K562 (cell line): ENCODE data around the gene GRPEL2. TPM values are rescaled to one million over a fixed set of nuclear protein-coding genes. Genes with fewer than 3 reads are reported as not detected.

ENCODE experiments used
- ADNP ChIP-seq: fragments of 200-800 bp; sonication (Bioruptor generic); IDR thresholded peaks from 2 replicates; pipeline ENCODE4 v1.6.1; 2016; ENCODE audit warnings: missing genetic modification characterization, missing compliant biosample characterization
- HNRNPK ChIP-seq: fragments of 200-400 bp; formaldehyde crosslinking; IDR thresholded peaks from one replicate; pipeline ENCODE4 v1.6.1; 2018; ENCODE audit warnings: mild to moderate bottlenecking, low read depth, low read length; ENCODE audit not compliant: poor library complexity, severe bottlenecking
- RFX7 ChIP-seq: fragments of 250-450 bp; sonication (Bioruptor Pico); IDR thresholded peaks from 2 replicates; pipeline ENCODE4 v1.5.1; 2021; ENCODE audit warnings: mild to moderate bottlenecking
- SMARCA4 ChIP-seq: fragments of 450-650 bp; IDR thresholded peaks from 2 replicates; pipeline ENCODE4 v1.6.1; 2016
- SOX6 ChIP-seq: fragments of 450-650 bp; IDR thresholded peaks from 2 replicates; pipeline ENCODE4 v1.6.1; 2014; ENCODE audit warnings: mild to moderate bottlenecking
- SP1 ChIP-seq: sonication (generic); formaldehyde crosslinking; IDR thresholded peaks from 2 replicates; pipeline ENCODE4 v1.8.1; 2022; ENCODE audit warnings: mild to moderate bottlenecking, missing genetic modification reagents
- YY1 ChIP-seq, 3 experiments: IDR thresholded peaks; 2 replicates each; pipeline ENCODE4 v1.6.1; 2011; ENCODE audit warnings: low read length in 2 of 3, mild to moderate bottlenecking in 2 of 3, moderate library complexity in 2 of 3, borderline replicate concordance in 1 of 3, control low read depth in 1 of 3, low read depth in 1 of 3; ENCODE audit not compliant: insufficient read depth in 3 of 3, insufficient replicate concordance in 2 of 3, control insufficient read depth in 1 of 3, insufficient read length in 1 of 3; ENCODE audit errors: extremely low read depth in 1 of 3
- ZSCAN32 ChIP-seq: fragments of 450-650 bp; formaldehyde crosslinking; IDR thresholded peaks from 2 replicates; pipeline ENCODE4 v1.4.0; 2020; ENCODE audit warnings: mild to moderate bottlenecking, moderate library complexity
- polyA plus RNA-seq, 8 experiments: library from polyadenylated mRNA; depleted of rRNA in 4 of 8; stranded (reverse) in 5 of 8; unstranded in 3 of 8; fragments of >200 nt; fragmentation: Nextera tagmentation in 2 of 8; fragmentation: Illumina TruSeq in 1 of 8; extraction: Ambion mirVana in 2 of 8; extraction: Trizol in 1 of 8; gene quantifications; 2 replicates each; pipeline versions ENCODE4 v1.2.1 to v1.2.3, GENCODE V29; 2011 to 2014; ENCODE audit warnings: inconsistent platforms in 1 of 8, missing spikeins in 1 of 8
- total RNA-seq, 7 experiments: library from RNA; depleted of rRNA in 6 of 7; stranded (reverse); fragments of >200 nt in 6 of 7; fragmentation: Illumina TruSeq in 2 of 7; extraction: Trizol in 2 of 7; gene quantifications; 2 replicates each; pipeline versions ENCODE4 v1.2.1 to v1.2.3, GENCODE V29; 2011 to 2021; ENCODE audit warnings: low replicate concordance in 1 of 7
- TF ChIP-seq, protein P1 (sequence below), 2 experiments: fragments of 450-650 bp in 1 of 2; sonication (generic) in 1 of 2; formaldehyde crosslinking in 1 of 2; IDR thresholded peaks; 2 replicates each; pipeline versions ENCODE4 v1.7.1 to v1.9.0; 2016 to 2022; ENCODE audit warnings: inconsistent platforms in 1 of 2, mild to moderate bottlenecking in 1 of 2, missing genetic modification reagents in 1 of 2
- TF ChIP-seq, protein P2 (sequence below): fragments of 450-650 bp; IDR thresholded peaks from 2 replicates; pipeline ENCODE4 v1.6.1; 2014; ENCODE audit warnings: low read depth, mild to moderate bottlenecking, moderate library complexity, borderline replicate concordance
- TF ChIP-seq, protein P3 (sequence below): fragments of 250-450 bp; sonication (Bioruptor Pico); IDR thresholded peaks from 2 replicates; pipeline ENCODE4 v1.8.0; 2021; ENCODE audit warnings: moderate library complexity, mild to moderate bottlenecking, inconsistent platforms
- TF ChIP-seq, protein P4 (sequence below): fragments of 250-450 bp; sonication (Bioruptor Pico); IDR thresholded peaks from 2 replicates; pipeline ENCODE4 v1.8.0; 2022; ENCODE audit warnings: moderate library complexity, mild to moderate bottlenecking, inconsistent platforms
- TF ChIP-seq, protein P5 (sequence below): fragments of 450-650 bp; formaldehyde crosslinking; IDR thresholded peaks from 2 replicates; pipeline ENCODE4 v1.4.0; 2022; ENCODE audit warnings: mild to moderate bottlenecking, moderate library complexity

Gene GRPEL2
- total and polyA plus RNA-seq, 9 of the 15 experiments (the other 6 are each of a cell fraction or from before 2014, with no cell fraction given), result 11.2 to 40.5 (median 25.8) TPM

DNA sequence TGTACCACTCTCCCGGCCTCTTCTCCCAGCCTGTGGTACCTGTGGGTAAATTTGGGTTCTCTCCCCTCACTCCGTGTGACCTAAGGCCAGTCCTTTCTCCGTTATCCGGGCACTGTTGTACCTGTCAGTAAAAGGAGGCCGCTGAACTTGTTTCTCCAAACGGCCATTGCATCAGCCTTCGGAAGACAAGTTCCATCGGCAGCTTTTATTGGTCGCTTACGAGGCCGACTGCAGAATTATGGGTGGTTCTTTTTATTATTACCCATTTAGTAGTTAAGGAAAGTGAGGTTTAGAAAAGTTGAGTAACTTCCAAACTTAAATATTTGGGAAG, 558 bp downstream of the GRPEL2 start (continued):
- TF ChIP-seq, protein P1, sequence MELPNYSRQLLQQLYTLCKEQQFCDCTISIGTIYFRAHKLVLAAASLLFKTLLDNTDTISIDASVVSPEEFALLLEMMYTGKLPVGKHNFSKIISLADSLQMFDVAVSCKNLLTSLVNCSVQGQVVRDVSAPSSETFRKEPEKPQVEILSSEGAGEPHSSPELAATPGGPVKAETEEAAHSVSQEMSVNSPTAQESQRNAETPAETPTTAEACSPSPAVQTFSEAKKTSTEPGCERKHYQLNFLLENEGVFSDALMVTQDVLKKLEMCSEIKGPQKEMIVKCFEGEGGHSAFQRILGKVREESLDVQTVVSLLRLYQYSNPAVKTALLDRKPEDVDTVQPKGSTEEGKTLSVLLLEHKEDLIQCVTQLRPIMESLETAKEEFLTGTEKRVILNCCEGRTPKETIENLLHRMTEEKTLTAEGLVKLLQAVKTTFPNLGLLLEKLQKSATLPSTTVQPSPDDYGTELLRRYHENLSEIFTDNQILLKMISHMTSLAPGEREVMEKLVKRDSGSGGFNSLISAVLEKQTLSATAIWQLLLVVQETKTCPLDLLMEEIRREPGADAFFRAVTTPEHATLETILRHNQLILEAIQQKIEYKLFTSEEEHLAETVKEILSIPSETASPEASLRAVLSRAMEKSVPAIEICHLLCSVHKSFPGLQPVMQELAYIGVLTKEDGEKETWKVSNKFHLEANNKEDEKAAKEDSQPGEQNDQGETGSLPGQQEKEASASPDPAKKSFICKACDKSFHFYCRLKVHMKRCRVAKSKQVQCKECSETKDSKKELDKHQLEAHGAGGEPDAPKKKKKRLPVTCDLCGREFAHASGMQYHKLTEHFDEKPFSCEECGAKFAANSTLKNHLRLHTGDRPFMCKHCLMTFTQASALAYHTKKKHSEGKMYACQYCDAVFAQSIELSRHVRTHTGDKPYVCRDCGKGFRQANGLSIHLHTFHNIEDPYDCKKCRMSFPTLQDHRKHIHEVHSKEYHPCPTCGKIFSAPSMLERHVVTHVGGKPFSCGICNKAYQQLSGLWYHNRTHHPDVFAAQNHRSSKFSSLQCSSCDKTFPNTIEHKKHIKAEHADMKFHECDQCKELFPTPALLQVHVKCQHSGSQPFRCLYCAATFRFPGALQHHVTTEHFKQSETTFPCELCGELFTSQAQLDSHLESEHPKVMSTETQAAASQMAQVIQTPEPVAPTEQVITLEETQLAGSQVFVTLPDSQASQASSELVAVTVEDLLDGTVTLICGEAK (IDR thresholded peaks at IDR 0.05), result no peak
- TF ChIP-seq, protein P1 (CRISPR knock-in tag; IDR thresholded peaks at IDR 0.05), result 0 out of 2 replicates have a peak, but pooled peaks have one; percentile 31
- TF ChIP-seq HNRNPK (no peak), SP1 (CRISPR knock-in tag) (no peak), ZSCAN32 (CRISPR knock-in tag) (peak; percentile 80; the same call in 1 of the 2 replicates), ADNP (tag) (peak; percentile 76; the same call in 1 of the 2 replicates), YY1 (IDR thresholded peaks at IDR 0.05; ENCODE audit: borderline replicate concordance in 1 of 3, control insufficient read depth in 1 of 3, extremely low read depth in 1 of 3, insufficient read depth in 3 of 3, insufficient read length in 1 of 3, insufficient replicate concordance in 2 of 3, low read depth in 1 of 3, low read length in 2 of 3) (peak in 1 of 3 experiments; percentile 36), SMARCA4 (0 out of 2 replicates have a peak, but pooled peaks have one; percentile 4), RFX7 (no peak), SOX6 (no peak)
- TF ChIP-seq, protein P2, sequence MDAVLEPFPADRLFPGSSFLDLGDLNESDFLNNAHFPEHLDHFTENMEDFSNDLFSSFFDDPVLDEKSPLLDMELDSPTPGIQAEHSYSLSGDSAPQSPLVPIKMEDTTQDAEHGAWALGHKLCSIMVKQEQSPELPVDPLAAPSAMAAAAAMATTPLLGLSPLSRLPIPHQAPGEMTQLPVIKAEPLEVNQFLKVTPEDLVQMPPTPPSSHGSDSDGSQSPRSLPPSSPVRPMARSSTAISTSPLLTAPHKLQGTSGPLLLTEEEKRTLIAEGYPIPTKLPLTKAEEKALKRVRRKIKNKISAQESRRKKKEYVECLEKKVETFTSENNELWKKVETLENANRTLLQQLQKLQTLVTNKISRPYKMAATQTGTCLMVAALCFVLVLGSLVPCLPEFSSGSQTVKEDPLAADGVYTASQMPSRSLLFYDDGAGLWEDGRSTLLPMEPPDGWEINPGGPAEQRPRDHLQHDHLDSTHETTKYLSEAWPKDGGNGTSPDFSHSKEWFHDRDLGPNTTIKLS, result no peak
- TF ChIP-seq, protein P3, sequence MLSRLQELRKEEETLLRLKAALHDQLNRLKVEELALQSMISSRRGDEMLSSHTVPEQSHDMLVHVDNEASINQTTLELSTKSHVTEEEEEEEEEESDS, result no peak
- TF ChIP-seq, protein P4, sequence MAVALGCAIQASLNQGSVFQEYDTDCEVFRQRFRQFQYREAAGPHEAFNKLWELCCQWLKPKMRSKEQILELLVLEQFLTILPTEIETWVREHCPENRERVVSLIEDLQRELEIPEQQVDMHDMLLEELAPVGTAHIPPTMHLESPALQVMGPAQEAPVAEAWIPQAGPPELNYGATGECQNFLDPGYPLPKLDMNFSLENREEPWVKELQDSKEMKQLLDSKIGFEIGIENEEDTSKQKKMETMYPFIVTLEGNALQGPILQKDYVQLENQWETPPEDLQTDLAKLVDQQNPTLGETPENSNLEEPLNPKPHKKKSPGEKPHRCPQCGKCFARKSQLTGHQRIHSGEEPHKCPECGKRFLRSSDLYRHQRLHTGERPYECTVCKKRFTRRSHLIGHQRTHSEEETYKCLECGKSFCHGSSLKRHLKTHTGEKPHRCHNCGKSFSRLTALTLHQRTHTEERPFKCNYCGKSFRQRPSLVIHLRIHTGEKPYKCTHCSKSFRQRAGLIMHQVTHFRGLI (CRISPR knock-in tag), result 0 out of 2 replicates have a peak, but pooled peaks have one; percentile 11
- TF ChIP-seq, protein P5, sequence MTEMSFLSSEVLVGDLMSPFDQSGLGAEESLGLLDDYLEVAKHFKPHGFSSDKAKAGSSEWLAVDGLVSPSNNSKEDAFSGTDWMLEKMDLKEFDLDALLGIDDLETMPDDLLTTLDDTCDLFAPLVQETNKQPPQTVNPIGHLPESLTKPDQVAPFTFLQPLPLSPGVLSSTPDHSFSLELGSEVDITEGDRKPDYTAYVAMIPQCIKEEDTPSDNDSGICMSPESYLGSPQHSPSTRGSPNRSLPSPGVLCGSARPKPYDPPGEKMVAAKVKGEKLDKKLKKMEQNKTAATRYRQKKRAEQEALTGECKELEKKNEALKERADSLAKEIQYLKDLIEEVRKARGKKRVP (CRISPR knock-in tag), result peak; percentile 86
